GM23338 (cell line): ENCODE measurements around the gene UBAC1. TPM values are rescaled to one million over a fixed set of nuclear protein-coding genes. Genes with fewer than 3 reads are reported as not detected.

ENCODE experiments used
- ATAC-seq: fragments of 200-7000 bp; cut with Tn5 transposase; 3 replicates; pipeline ENCODE4 v1.9.1; 2020
- DNase-seq: peaks from one replicate; pipeline ENCODE4 v3.0.0-alpha.2; 2015; ENCODE audit warnings: low spot score
- H2AFZ ChIP-seq: fragments of 200-600 bp; sonication (generic); 2 replicates; pipeline ENCODE4 v1.8.0; 2016; ENCODE audit warnings: antibody characterized with exemption, mild to moderate bottlenecking, moderate library complexity
- H3F3A ChIP-seq: fragments of 200-600 bp; sonication (generic); replicated peaks from 2 replicates; pipeline ENCODE4 v1.8.0; 2017; ENCODE audit warnings: antibody characterized with exemption, mixed run types, low read depth
- H3K27ac ChIP-seq: fragments of 200-600 bp; sonication (generic); 2 replicates; pipeline ENCODE4 v1.6.1; 2016; ENCODE audit warnings: low read depth
- H3K27me3 ChIP-seq: fragments of 200-600 bp; sonication (generic); 2 replicates; pipeline ENCODE4 v1.8.0; 2016; ENCODE audit warnings: mild to moderate bottlenecking, mixed run types, moderate library complexity; ENCODE audit not compliant: insufficient read depth
- H3K36me3 ChIP-seq: fragments of 200-600 bp; sonication (generic); 2 replicates; pipeline ENCODE4 v1.8.0; 2016; ENCODE audit warnings: mild to moderate bottlenecking; ENCODE audit not compliant: insufficient read depth
- H3K4me1 ChIP-seq: fragments of 200-600 bp; sonication (generic); 2 replicates; pipeline ENCODE4 v1.8.0; 2016; ENCODE audit warnings: mild to moderate bottlenecking, moderate library complexity; ENCODE audit not compliant: insufficient read depth
- H3K4me2 ChIP-seq: fragments of 200-600 bp; sonication (generic); 2 replicates; pipeline ENCODE4 v1.7.1; 2017; ENCODE audit warnings: mixed run types
- H3K4me3 ChIP-seq: fragments of 200-600 bp; sonication (generic); 2 replicates; pipeline ENCODE4 v1.6.1; 2016; ENCODE audit warnings: mixed run types
- H3K79me2 ChIP-seq: fragments of 200-600 bp; sonication (generic); replicated peaks from 2 replicates; pipeline ENCODE4 v1.8.0; 2017; ENCODE audit warnings: mild to moderate bottlenecking; ENCODE audit not compliant: insufficient read depth
- H3K9me2 ChIP-seq: fragments of 200-600 bp; sonication (generic); 2 replicates; pipeline ENCODE4 v1.8.0; 2017; ENCODE audit not compliant: insufficient read depth
- H4K20me1 ChIP-seq: fragments of 200-600 bp; sonication (generic); replicated peaks from 2 replicates; pipeline ENCODE4 v1.8.0; 2017; ENCODE audit warnings: mild to moderate bottlenecking; ENCODE audit not compliant: insufficient read depth
- H3K27ac Mint-ChIP-seq: 2 replicates; pipeline ENCODE4 v1.8.0; 2020; ENCODE audit warnings: inconsistent platforms, mild to moderate bottlenecking, moderate library complexity, mixed read lengths
- H3K27me3 Mint-ChIP-seq: 3 replicates; pipeline ENCODE4 v1.8.0; 2022; ENCODE audit warnings: low read depth, mild to moderate bottlenecking, moderate library complexity, mixed read lengths, inconsistent platforms; ENCODE audit not compliant: insufficient read depth, poor library complexity
- H3K36me3 Mint-ChIP-seq: 3 replicates; pipeline ENCODE4 v1.8.0; 2021; ENCODE audit warnings: low read depth, mild to moderate bottlenecking, inconsistent platforms, moderate library complexity, mixed read lengths
- H3K4me1 Mint-ChIP-seq: 3 replicates; pipeline ENCODE4 v1.8.0; 2020; ENCODE audit warnings: mild to moderate bottlenecking, inconsistent platforms, mixed read lengths
- H3K4me3 Mint-ChIP-seq: 3 replicates; pipeline ENCODE4 v1.8.0; 2021; ENCODE audit warnings: moderate library complexity, mild to moderate bottlenecking, inconsistent platforms, mixed read lengths
- H3K9me3 Mint-ChIP-seq: 3 replicates; pipeline ENCODE4 v1.8.0; 2020; ENCODE audit warnings: moderate library complexity, mild to moderate bottlenecking, inconsistent platforms, mixed read lengths
- CREB1 ChIP-seq: fragments of 250-450 bp; sonication (Bioruptor Pico); IDR thresholded peaks from 2 replicates; pipeline ENCODE4 v1.5.0; 2020; ENCODE audit warnings: low read depth, mild to moderate bottlenecking, moderate library complexity
- ETS1 ChIP-seq: IDR thresholded peaks from 2 replicates; pipeline ENCODE4 v1.6.1; 2016; ENCODE audit warnings: antibody characterized with exemption
- EZH2 ChIP-seq: fragments of 200-600 bp; sonication (generic); IDR thresholded peaks from one replicate; pipeline ENCODE4 v1.8.0; 2017; ENCODE audit warnings: antibody characterized with exemption, mild to moderate bottlenecking, low read depth; ENCODE audit not compliant: unreplicated experiment
- EZH2phosphoT487 ChIP-seq: fragments of 200-600 bp; sonication (generic); IDR thresholded peaks from one replicate; pipeline ENCODE4 v1.8.1; 2018; ENCODE audit warnings: antibody characterized with exemption; ENCODE audit not compliant: unreplicated experiment
- JUNB ChIP-seq: IDR thresholded peaks from one replicate; pipeline ENCODE4 v1.6.1; 2016; ENCODE audit warnings: antibody characterized with exemption; ENCODE audit not compliant: unreplicated experiment
- NANOG ChIP-seq: IDR thresholded peaks from 2 replicates; pipeline ENCODE4 v1.6.1; 2016; ENCODE audit warnings: antibody characterized with exemption, borderline replicate concordance
- POLR2AphosphoS5 ChIP-seq: IDR thresholded peaks from 2 replicates; pipeline ENCODE4 v1.6.1; 2016; ENCODE audit warnings: antibody characterized with exemption, low read depth
- STAT1 ChIP-seq: IDR thresholded peaks from one replicate; pipeline ENCODE4 v1.6.1; 2016; ENCODE audit warnings: antibody characterized with exemption; ENCODE audit not compliant: unreplicated experiment
- ZNF114 ChIP-seq: fragments of 250-450 bp; sonication (Bioruptor Pico); IDR thresholded peaks from 2 replicates; pipeline ENCODE4 v1.5.0; 2020; ENCODE audit warnings: mild to moderate bottlenecking, moderate library complexity
- ZNF331 ChIP-seq: fragments of 250-450 bp; sonication (Bioruptor Pico); IDR thresholded peaks from 2 replicates; pipeline ENCODE4 v1.5.0; 2020; ENCODE audit warnings: low read depth, mild to moderate bottlenecking, moderate library complexity
- polyA plus RNA-seq: library from polyadenylated mRNA; unstranded; fragments of >200 nt; fragmentation: Nextera tagmentation; extraction: Ambion mirVana; gene quantifications from 2 replicates; pipeline ENCODE4 v1.2.1, GENCODE V29; 2016
- total RNA-seq: library from RNA; depleted of rRNA; stranded (reverse); fragments of >200 nt; shearing (Covaris generic); gene quantifications from 2 replicates; pipeline ENCODE4 v1.2.3, GENCODE V29; 2014
- TF ChIP-seq, protein P1 (sequence below): IDR thresholded peaks from one replicate; pipeline ENCODE4 v1.6.1; 2018; ENCODE audit warnings: antibody characterized with exemption; ENCODE audit not compliant: unreplicated experiment

UBAC1 gene
- total and polyA plus RNA-seq, 2 experiments from 2014 or later: 63.2 to 86.6 TPM

- no peaks in the 10 kb centered on the region for H3K9me2 ChIP-seq
- no peak overlapping the region for H3K4me3 Mint-ChIP-seq
- H3K4me1 ChIP-seq: no peaks in the 10 kb centered on the region
- DNase-seq (no peak), ATAC-seq (no peak)
- TF ChIP-seq EZH2phosphoT487 (no peak), ETS1 (no peak), POLR2AphosphoS5 (no peak), ZNF114 (CRISPR knock-in tag) (no peak), NANOG (no peak)
- H2AFZ ChIP-seq: no peak overlapping the region
- H3K4me1 Mint-ChIP-seq: peaks cover 27% of the 10 kb centered on the region
- H3K4me3 ChIP-seq: no peak overlapping the region
- peaks cover 3% of the 10 kb centered on the region; the same call in 1 of the 2 replicates for H4K20me1 ChIP-seq
- no peaks in the 10 kb centered on the region for H3K27me3 ChIP-seq
- no peaks in the 10 kb centered on the region for H3K36me3 Mint-ChIP-seq
- no peaks in the 10 kb centered on the region; the same call in 1 of the 2 replicates for H3F3A ChIP-seq
- H3K4me2 ChIP-seq: no peak overlapping the region
- H3K27ac Mint-ChIP-seq: no peak overlapping the region
- H3K36me3 ChIP-seq: no peaks in the 10 kb centered on the region
- H3K27ac ChIP-seq: no peak overlapping the region
- no peaks in the 10 kb centered on the region for H3K79me2 ChIP-seq
- peaks cover 15% of the 10 kb centered on the region for H3K27me3 Mint-ChIP-seq
- H3K9me3 Mint-ChIP-seq: no peaks in the 10 kb centered on the region
These were observed 8.0 kb upstream of the UBAC1 start for GRCh38 chr9:135969064-135969683.

- Histone ChIP-seq H3K4me3 (no peak overlapping the region), H3F3A (no peaks in the 10 kb centered on the region; the same call in 1 of the 2 replicates), H3K27me3 (no peaks in the 10 kb centered on the region), H3K79me2 (no peaks in the 10 kb centered on the region), H3K27ac (no peak overlapping the region), H2AFZ (no peak overlapping the region), H3K36me3 (no peaks in the 10 kb centered on the region), H3K9me2 (no peaks in the 10 kb centered on the region), H3K4me1 (no peaks in the 10 kb centered on the region), H4K20me1 (peaks cover 3% of the 10 kb centered on the region; the same call in 1 of the 2 replicates), H3K4me2 (no peak overlapping the region)
- Mint-ChIP-seq H3K4me1 (peaks cover 27% of the 10 kb centered on the region), H3K4me3 (no peak overlapping the region), H3K27ac (no peak overlapping the region), H3K36me3 (no peaks in the 10 kb centered on the region), H3K27me3 (peaks cover 15% of the 10 kb centered on the region), H3K9me3 (no peaks in the 10 kb centered on the region)
- no peak for DNase-seq
- ATAC-seq: no peak
- TF ChIP-seq EZH2phosphoT487: no peak
- TF ChIP-seq ZNF114 (CRISPR knock-in tag): no peak
- TF ChIP-seq STAT1: no peak
- no peak for TF ChIP-seq CREB1
- TF ChIP-seq, protein P1, sequence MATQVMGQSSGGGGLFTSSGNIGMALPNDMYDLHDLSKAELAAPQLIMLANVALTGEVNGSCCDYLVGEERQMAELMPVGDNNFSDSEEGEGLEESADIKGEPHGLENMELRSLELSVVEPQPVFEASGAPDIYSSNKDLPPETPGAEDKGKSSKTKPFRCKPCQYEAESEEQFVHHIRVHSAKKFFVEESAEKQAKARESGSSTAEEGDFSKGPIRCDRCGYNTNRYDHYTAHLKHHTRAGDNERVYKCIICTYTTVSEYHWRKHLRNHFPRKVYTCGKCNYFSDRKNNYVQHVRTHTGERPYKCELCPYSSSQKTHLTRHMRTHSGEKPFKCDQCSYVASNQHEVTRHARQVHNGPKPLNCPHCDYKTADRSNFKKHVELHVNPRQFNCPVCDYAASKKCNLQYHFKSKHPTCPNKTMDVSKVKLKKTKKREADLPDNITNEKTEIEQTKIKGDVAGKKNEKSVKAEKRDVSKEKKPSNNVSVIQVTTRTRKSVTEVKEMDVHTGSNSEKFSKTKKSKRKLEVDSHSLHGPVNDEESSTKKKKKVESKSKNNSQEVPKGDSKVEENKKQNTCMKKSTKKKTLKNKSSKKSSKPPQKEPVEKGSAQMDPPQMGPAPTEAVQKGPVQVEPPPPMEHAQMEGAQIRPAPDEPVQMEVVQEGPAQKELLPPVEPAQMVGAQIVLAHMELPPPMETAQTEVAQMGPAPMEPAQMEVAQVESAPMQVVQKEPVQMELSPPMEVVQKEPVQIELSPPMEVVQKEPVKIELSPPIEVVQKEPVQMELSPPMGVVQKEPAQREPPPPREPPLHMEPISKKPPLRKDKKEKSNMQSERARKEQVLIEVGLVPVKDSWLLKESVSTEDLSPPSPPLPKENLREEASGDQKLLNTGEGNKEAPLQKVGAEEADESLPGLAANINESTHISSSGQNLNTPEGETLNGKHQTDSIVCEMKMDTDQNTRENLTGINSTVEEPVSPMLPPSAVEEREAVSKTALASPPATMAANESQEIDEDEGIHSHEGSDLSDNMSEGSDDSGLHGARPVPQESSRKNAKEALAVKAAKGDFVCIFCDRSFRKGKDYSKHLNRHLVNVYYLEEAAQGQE: no peak
- TF ChIP-seq POLR2AphosphoS5: no peak
- TF ChIP-seq ZNF331 (CRISPR knock-in tag): no peak
- TF ChIP-seq EZH2: no peak
- TF ChIP-seq JUNB: no peak
These were observed 7.4 kb upstream of the UBAC1 start for GRCh38 chr9:135968601-135969000.
